ENCODE measurements around the gene CCDC85B.
"Not testable (repeated sequence)": the region's sequence is repeated elsewhere in the genome, so short reads cannot be mapped to it uniquely, and the experiment has no call there.

CCDC85B gene

DNA sequence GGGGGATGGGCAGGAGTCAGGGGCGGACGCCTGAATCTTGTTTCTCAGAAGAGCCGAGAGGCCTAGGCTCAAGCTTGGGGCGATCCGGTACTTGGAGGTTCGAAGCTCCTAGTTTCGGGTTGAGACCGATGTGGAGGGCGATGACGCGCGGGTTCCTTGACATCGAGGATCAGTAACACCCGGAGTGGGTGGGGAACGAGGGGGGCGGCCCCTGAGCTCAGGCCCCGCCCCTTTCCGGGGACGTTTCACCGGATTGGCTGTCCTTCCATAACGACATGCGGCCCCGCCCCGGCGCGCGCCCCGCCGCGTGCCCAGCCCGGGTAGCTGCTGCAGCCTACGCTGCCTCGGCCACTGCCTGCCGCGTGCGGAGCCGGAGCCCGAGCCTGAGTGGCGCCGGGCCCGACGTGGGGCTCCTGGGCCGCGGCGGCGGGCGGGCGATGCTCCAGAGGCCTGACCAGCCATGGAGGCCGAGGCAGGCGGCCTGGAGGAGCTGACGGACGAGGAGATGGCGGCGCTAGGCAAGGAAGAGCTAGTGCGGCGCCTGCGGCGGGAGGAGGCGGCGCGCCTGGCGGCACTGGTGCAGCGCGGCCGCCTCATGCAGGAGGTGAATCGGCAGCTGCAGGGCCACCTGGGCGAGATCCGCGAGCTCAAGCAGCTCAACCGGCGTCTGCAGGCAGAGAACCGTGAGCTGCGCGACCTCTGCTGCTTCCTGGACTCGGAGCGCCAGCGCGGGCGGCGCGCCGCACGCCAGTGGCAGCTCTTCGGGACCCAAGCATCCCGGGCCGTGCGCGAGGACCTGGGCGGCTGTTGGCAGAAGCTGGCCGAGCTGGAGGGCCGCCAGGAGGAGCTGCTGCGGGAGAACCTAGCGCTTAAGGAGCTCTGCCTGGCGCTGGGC lies at the start of gene CCDC85B:
TSS of gene CCDC85B (plus strand) at position 350 of the 895 bp plus-strand sequence. CDS start at position 461, 111 bp downstream.
- DNase-seq (ENCODE audit: low read depth): peak; percentile 99

DNA sequence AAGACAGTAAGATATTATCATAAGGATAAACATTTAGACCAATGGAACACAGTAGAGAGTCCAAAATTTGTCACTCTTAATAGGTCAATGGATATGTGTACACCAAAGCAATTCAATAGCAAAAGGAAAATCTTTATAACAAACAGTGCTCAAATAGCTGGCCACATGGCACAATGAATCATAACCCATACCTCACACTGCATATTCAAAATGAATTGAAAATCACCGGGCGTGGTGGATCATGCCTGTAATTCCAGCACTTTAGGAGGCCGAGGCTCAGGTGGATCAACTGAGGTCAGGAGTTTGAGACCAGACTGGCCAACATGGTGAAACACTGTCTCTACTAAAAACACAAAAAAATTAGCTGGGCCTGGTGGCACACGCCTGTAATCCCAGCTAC lies 48.3 kb upstream of the CCDC85B start:
- no peak for DNase-seq (ENCODE audit: low read depth)

DNA sequence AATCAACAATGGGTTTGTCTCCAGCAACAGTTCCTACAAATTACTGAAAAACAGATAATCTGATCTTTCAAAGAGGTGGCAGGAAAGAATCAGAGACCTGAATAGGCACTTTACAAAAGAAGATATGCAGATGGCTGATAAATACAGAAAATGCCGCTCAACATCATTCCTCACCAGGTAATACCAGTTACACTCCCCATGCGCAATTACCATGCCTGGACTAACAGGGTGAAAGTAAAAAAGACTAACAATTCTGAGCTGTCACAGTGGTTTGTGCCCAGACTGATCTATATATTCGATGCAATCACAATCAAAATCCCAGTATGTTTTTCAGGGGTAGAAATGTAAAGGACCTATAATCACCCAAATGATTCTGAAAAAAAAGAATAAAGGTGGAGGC lies 46.7 kb upstream of the CCDC85B start:
- no peak for DNase-seq (ENCODE audit: low read depth)

DNA sequence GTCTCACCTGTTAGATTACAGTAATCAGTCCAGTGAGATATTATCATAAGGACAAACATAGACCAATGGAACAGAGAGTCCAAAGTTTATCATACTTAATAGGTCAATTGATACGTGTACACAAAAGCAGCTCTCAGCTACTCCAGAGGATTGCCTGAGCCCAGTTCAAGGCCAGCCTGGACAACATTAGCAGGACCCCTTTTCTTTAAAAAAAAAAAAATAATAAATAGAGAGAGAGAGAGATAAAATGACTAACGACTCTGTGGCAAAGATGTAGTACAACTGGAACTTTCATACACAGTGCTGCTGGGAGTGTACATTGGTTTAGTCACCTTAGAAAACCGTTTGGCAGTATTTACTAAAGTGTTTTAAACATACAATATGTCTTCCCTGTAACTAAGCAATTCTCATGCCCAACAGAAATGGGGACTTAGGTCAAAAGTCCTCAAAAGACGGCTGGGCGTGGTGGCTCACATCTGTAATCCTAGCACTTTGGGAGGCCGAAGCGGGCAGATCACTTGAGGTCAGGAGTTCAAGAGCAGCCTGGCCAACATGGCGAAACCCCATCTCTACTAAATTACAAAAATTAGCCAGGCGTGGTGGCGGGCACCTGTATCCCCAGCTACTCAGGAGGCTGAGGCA lies 46.1 kb upstream of the CCDC85B start:
- DNase-seq (ENCODE audit: low read depth): no peak

DNA sequence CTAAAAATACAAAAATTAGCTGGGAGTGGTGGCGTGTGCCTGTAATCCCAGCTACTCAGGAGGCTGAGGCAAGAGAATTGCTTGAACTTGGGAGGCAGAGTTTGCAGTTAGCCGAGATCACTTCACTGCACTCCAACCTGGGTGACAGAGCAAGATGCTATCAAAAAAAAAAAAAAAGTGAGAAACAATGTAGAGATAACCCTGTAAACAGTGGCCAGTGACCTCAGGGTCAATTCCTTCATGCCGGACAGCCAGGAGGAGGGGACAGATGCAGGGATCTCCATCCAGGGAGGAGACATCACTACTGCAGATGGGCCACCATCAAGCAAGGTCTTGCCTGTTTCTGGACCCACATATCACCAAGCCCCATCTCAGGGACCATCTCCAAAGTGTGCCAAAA lies 42.7 kb upstream of the CCDC85B start:
- no peak for DNase-seq (ENCODE audit: low read depth)

DNA sequence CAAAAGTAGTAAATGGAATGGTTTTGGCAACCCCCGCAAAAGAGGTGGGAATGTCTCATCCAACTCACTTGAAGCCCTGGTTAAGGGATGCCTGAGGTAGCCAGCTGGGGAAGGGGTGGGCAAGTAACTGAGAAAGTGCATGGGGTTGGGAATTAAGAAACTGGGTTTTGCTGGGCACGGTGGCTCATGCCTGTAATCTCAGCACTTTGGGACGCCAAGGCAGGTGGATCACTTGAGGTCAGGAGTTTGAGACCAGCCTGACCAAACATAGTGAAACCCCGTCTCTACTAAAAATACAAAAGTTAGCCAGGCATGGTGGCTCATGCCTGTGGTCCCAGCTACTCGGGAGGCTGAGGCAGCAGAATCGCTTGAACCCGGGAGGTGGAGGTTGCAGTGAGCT lies 41.8 kb upstream of the CCDC85B start:
- not testable (repeated sequence) for DNase-seq (ENCODE audit: low read depth)

DNA sequence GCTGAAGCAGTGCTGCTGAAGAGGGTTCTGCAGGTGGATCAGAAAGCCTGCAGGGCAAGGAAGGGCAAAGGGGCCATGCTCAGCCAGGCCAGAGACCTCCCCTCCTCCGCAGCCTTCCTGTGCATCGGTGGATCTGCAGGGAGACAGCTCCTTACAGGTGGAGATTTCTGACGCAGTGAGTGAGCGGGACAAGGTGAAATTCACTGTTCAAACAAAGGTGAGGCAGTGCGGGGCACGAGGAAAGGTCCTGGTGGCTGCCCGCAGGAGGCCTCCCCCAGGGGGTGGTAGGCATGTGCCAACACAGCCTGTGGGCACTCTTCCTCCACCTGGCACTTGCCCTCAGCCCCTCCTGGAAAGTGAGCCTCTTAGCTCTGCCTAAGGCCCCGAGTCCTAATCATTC lies 41.1 kb upstream of the CCDC85B start:
- DNase-seq (ENCODE audit: low read depth): no peak

DNA sequence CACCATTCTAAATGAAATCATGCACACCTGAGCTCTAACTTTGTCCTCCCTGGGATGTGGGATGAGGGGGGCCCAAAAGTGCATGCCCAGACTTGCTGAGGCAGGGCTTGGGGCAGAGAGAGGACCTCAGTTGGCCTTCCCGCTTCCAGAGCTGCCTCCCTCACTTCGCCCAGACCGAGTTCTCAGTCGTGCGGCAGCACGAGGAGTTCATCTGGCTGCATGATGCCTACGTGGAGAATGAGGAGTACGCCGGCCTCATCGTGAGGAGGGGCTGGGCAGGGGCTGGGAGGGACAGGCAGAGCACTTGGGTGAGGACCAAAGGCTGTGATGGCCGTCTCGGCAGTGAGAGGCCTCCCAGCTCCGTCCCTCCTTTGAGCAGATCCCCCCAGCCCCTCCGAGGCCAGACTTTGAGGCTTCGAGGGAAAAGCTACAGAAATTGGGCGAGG lies 40.7 kb upstream of the CCDC85B start:
- DNase-seq (ENCODE audit: low read depth): no peak

DNA sequence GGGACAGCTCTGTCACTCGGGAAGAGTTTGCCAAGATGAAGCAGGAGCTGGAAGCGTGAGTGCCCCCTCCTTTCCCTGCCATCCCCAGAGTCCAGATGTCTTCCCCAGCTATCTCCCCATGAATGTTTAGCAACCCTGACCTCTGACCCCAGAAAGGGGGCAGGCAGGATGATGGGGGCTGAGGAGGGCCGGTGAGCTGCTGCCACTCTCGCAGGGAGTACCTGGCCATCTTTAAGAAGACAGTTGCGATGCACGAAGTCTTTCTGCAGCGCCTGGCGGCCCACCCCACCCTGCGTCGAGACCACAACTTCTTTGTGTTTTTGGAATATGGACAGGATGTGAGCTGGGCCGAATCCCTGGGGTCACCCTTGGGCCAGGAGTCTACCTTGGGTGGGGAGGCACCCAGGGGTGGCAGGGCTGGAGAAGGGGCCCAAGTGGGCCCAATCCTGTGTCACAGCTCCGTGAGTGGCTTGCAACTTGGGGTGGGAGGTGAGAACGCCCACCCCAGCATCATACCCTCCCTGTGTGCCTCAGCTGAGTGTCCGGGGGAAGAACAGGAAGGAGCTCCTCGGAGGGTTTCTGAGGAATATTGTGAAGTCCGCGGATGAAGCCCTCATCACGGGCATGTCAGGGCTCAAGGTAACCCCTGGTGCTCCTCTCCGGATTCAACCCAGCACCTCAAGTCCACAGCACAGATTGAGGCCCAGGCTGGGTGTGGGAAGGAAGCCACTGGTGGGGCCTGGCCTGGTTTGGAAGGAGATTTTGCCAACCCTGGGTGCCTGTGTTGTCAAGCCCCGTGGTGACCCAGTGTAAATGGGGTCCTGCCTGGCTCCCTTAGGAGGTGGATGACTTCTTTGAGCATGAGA lies 40.0 kb upstream of the CCDC85B start:
- DNase-seq (ENCODE audit: low read depth): no peak

DNA sequence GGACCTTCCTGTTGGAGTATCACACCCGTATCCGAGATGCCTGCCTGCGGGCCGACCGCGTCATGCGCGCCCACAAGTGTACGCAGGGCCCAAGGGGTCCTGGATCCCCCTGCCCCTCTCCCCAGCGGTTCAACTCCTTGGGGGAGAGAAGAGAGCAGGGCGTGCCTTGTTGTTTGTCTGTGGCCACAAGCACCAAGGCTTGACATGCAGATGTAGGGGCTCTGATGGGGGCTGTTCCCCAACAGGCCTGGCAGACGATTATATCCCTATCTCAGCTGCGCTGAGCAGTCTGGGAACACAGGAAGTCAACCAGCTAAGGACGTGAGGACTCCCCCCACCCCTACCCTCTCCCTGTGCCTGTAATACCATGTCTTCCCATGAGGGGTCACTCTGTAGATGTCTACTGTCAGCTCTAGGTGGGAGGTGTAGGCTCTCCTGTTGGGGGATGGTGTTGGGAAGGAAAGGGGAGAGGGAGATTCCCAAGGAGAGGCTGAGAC lies 39.3 kb upstream of the CCDC85B start:
- DNase-seq (ENCODE audit: low read depth): no peak

DNA sequence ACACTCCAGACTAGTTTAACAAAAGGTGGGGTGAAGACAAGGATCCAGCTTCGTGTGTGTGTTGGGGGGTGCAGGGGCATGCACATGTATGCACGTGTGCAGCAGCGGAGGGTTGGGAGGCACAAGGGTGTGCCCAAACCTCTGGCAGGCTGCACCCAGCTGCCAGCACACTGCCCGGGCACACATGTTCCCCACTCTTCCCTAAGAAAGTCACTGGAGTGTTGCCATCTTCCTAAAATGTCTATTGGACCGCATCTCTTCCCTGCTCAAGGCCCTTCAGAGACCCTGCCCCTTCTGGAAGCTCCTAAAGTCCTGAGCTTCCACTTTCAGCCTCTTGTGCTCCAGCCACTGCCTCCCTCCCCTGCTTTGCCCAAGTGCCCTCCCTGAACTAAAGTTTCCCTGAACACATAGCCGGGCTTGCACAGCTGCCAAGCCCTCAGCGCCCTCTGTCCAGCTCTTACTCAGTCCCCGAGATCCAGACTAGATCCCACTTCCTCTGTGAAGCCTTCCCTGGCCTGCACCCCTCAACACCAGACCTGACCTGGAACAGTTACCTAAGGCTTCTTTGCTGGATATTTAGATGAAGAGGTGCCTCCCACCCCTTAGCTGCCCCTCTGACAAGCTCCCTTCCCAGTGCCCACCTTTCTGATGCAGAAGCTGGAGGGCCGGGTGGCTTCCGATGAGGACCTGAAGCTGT lies 38.5 kb upstream of the CCDC85B start:
- DNase-seq (ENCODE audit: low read depth): no peak

DNA sequence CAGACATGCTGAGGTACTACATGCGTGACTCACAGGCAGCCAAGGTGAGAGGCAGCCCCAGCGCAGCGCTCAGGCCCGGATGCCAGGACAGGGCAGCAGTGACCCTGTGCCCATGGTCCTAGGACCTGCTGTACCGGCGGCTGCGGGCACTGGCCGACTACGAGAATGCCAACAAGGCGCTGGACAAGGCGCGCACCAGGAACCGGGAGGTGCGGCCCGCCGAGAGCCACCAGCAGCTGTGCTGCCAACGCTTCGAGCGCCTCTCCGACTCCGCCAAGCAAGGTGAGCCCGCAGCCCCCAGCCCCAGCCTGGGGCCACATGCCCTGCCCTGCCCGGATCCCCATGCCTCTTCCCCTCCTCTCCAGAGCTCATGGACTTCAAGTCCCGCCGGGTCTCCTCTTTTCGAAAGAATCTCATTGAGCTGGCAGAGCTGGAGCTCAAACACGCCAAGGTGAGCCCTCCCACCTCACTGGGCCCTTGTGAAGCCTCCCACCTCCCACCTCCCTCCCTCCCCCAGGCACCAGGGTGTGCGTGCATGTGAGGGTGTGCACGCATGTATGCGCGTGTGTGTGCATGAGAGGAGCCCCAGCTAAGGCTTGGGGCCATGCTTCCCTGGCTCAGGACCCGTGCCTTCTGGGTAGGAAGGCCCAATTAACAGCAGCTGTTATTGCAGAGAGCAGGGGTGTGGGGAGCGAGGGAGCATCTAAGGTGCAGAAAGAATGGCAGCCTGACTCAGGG lies 37.8 kb upstream of the CCDC85B start:
- DNase-seq (ENCODE audit: low read depth): no peak

DNA sequence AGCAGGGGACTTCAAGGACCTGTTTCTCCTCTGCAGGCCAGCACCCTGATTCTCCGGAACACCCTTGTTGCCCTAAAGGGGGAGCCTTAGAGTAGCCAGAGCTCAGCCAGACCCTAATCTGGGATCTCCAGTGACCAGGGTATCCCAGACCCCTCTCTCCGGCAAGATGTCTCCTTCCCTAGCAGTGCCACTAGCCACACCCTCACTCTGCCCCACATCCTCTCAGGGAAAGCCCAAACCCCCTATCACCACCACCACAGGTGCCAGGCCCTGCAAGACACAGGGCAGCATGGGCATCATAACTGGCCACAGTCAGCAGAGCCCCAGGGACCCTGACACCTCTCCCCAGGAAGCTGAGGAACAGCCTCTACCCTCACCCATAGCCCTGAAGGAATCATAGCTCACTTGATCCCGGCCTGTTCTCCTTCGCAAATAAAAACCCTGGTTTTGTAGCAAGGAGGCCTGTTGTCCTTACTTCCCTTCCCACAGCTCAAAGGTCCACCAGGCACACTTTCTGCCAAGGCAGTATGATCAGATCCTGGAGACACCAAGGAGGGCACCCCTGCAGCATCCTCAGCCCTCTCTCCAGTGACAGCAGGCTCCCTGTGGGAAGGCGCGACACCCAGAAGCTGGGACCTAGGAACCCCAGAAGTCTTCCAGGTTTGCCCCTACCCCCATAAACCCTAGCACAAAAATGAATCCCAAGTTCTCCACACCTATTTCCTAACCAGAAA lies 37.1 kb upstream of the CCDC85B start:
- DNase-seq (ENCODE audit: low read depth): no peak

DNA sequence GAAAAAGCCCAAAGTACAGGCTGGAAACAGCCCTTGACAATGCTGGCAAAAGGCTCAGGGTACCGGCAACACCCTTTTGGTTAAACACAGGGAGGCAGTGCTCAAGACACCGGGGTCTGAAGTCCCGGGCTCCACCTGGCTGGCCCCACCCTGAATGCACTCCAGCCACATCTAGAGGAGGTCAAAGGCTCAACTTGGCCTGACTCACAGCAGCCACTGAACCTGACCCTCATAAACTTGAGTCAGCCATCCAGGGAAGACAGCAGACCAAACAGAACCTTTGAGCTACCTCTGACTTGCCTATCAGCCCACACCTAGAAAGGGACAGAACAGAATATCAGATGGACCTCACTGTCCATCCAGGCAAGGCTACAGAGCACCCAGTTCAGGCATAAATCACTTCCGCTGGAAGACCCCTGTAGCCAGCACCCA lies 36.3 kb upstream of the CCDC85B start:
- DNase-seq (ENCODE audit: low read depth): no peak

DNA sequence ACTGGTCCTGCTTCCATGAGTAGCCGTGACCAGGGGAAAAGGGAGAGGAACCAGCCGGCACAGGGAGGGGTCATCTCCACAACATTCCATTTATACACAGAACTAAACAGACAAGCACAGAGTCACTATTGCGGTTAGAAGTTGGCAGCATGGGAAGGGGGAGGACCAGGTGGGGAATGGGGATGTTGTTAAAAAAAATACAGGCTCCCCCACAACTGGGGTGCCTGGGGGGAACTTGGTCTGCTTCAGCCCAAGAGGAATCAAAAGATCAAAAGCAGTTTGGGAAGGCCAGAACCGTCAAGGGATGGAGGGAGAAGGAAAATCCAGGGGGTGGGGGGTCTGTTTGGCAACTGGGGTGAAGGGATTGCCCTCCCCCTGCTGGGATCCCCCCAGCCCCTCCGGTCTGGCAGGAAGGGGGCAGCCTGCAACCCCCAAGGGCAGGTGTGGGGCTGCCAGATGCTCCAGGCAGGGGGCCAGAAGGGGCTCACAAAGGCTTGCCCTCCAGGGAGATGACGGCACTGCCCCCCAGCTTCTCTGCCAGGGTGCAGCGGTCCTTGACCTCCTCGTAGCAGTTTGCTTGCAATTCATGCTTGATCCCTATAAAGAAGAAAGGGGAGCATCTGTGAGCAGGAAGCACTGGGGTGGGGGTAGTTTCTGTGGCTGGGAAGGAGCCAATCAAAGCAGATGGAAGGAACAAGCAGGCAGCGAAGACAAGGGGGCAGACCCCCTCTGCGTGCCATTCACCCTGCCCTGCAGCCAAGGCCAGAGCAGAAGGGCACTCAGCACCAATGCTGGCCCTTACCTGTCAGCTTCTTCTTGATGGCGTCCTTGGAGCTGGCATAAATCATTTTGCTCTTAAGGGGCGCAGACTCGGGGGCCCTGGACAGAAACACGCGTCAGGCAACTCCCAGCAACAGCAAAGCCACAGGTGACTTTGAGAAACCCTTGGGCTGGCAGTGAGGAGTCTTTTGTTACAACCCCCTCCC lies 35.3 kb upstream of the CCDC85B start:
- DNase-seq (ENCODE audit: low read depth): no peak

DNA sequence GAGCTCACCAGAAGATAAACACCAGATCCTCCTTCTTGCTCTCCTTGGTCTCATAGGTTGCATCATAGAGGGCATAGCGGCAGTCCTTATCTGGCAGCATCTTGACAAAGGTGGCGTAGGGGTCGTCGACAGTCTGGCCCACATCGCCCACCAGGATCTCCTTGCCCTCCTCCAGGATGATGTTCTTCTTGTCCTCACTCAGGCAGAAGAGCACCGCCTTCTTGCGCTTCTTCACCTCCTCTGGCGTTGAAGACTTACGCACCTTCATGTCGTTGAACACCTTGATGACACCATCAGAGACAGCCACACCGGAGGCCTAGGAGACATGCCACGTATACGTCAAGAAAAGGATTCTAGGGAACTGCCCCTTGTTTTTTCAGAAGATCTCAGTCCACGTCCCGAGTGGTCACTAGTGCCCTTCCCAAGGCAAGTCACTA lies 34.5 kb upstream of the CCDC85B start:
- no peak for DNase-seq (ENCODE audit: low read depth)

DNA sequence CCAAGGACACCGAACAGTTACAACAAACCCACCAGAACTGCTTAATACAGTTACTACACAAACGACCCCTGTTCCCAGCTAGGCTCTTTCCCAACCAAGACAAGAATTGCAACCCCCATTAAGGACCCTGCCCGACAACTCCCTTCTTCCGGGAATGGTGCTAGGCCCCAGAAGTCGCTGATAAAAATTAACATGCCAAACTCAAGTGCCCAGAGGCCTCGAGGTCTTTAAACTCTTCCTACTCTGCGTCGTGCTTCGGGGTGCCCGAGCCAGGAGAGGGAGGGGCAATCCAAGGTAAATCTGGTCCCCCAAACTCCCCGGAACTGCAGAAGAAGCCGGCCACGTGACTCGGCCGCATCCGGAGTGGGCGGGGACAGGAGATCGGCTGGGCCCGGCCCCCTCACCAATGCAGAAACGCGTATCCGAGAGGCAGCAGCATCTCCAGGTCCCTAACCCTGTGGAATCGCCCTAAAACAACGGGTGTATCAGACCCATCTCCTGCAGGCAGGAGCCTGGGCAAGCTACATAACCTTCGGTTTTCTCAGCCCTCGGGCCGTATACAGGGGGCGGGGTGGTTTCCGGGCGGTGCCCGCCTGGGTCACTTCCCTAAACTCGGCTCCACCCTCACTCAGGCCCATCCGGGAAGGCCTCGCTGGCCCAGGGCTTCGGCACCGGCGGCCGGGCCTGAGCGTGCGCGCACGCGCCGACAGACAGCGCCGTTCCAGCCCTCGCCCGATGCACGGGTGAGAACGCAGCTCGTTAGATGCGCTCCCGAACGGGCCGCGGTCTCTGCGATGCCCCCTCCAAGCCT lies 33.6 kb upstream of the CCDC85B start:
- peak; percentile 77 for DNase-seq (ENCODE audit: low read depth)

DNA sequence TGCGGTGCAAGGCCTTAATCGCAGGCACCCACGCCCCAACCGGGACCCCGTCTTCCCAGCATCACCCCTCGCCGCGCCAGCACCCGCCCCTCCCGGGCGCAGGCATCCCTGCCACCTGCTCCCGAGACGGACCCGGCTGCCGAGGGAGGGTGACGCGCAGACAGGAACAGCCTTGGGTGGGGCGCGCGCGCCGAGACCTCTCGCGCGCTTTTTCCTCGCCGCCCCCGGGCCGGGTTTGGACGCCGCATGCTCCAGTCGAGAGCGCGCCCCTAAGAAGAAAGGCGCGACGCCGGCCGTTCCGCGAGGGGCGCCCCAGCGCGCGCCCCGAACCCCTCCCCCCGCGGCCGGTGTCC lies 33.0 kb upstream of the CCDC85B start:
- DNase-seq (ENCODE audit: low read depth): no peak
